IPS-18a (cell line): ENCODE data around the gene STK35.

Source experiments
- H3K27ac ChIP-seq: one replicate; pipeline ENCODE4 v1.5.1; 2013; ENCODE audit warnings: low read length
- H3K27me3 ChIP-seq: one replicate; pipeline ENCODE4 v1.6.1; 2013; ENCODE audit warnings: mild to moderate bottlenecking, low read length; ENCODE audit not compliant: control insufficient read depth, insufficient read depth
- H3K36me3 ChIP-seq: one replicate; pipeline ENCODE4 v1.6.1; 2013; ENCODE audit warnings: low read depth, low read length; ENCODE audit not compliant: control insufficient read depth
- H3K4me1 ChIP-seq: one replicate; pipeline ENCODE4 v1.6.1; 2013; ENCODE audit warnings: low read depth, low read length; ENCODE audit not compliant: control insufficient read depth
- H3K4me3 ChIP-seq: one replicate; pipeline ENCODE4 v1.5.1; 2013; ENCODE audit warnings: low read length
- H3K9ac ChIP-seq: one replicate; pipeline ENCODE4 v1.6.1; 2013; ENCODE audit warnings: mild to moderate bottlenecking, low read length, moderate library complexity
- H3K9me3 ChIP-seq: one replicate; pipeline ENCODE4 v1.6.1; 2013; ENCODE audit warnings: low read depth, low read length; ENCODE audit not compliant: control insufficient read depth

Gene STK35

DNA sequence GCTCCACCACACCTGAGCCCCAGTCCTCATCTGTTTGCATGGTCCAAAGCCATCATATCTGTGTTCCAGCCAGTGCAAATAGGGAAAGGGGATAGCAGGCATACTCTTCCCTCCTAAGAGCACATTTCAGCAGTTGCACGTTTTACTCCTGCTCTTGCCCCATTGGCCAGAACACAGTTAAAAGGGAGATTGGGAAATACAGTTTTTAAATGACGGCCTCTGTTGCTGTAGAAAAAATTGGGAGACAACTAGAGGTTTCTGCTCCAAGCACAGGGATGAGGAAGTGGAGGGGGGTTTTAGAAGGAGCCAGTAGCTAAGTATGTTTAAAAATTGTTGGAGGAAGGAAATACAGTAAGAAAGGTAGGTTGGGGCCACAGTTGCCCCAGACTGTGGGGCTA is 14.6 kb upstream of the STK35 start:
- Histone ChIP-seq H3K9ac (no peak overlapping the region), H3K36me3 (no peaks in the 10 kb centered on the region), H3K9me3 (no peaks in the 10 kb centered on the region), H3K4me1 (peaks cover 14% of the 10 kb centered on the region), H3K27ac (no peak overlapping the region), H3K27me3 (no peaks in the 10 kb centered on the region), H3K4me3 (no peak overlapping the region)

DNA sequence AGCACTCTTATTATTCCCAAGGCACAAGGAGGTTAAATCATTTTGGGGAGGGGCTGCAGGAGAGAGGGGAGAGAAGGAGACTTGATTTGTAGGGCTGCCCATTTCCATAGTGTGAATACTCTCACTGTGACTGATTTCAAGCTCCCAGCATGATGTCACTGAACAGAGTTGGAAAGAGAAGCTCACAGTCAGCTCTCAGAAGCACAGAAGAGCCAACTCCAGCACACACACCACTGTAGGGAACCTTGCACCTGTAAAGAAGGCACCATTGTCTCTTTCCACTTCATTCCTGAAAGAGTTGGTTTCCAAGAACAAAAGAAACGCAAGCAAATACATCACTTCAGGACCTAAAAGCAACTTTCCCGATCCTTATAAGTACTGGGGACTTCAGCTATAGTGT is 12.7 kb upstream of the STK35 start:
- no peak overlapping the region for H3K9ac ChIP-seq
- no peaks in the 10 kb centered on the region for H3K27me3 ChIP-seq
- H3K27ac ChIP-seq: no peak overlapping the region
- peaks cover 16% of the 10 kb centered on the region for H3K4me1 ChIP-seq
- H3K9me3 ChIP-seq: no peaks in the 10 kb centered on the region
- H3K4me3 ChIP-seq: no peak overlapping the region
- no peaks in the 10 kb centered on the region for H3K36me3 ChIP-seq

DNA sequence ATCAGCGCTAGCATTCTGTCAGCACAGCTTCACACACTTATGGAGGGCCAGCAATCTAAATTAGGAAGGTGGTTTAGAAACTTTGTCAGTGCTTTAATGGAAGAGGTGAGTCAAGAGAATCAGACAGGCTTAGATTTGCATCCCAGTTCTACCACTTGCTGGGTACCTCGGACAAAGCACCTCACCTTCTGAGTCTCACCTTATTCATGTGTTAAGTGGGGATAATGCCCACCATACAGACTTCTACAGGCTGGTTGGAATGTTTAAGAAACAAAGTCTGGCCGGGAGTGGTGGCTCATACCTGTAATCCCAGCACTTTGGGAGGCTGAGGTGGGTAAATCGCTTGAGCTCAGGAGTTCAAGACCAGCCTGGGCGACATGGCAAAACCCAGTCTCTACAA is 12.2 kb upstream of the STK35 start:
- H3K27ac ChIP-seq: no peak overlapping the region
- no peak overlapping the region for H3K4me3 ChIP-seq
- peaks cover 17% of the 10 kb centered on the region for H3K4me1 ChIP-seq
- H3K9ac ChIP-seq: no peak overlapping the region
- no peaks in the 10 kb centered on the region for H3K27me3 ChIP-seq
- no peaks in the 10 kb centered on the region for H3K36me3 ChIP-seq
- no peaks in the 10 kb centered on the region for H3K9me3 ChIP-seq

DNA sequence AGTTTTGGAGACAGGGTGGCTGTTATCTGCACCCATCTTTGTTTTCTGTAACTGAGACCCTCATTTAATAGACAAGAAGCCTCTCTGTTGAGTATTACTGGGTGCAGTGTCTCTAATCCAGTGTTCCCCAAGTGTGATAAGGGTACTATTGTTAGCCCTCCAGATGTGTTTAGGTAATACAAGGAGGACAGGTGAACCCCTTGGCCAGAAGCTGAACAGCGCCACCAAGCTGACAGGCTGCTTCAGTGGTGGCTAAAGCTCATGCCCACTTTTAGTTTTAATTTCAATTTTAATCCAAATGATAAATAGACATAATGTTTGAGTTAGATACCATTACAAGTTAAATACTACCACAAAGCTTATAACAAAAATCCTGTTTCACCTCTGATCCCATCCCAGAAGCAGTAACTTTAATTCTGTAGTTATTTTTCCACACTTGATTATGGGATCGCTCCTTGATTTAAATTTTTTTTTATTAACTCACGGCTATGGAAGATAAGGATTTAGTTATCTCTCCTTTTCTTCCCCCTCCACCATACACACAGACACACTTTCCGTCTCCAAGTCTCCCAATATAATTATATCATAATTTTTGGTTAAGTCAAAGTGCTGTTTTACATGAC is 8.4 kb upstream of the STK35 start:
- Histone ChIP-seq H3K36me3 (no peaks in the 10 kb centered on the region), H3K4me1 (peaks cover 14% of the 10 kb centered on the region), H3K9ac (no peak overlapping the region), H3K4me3 (no peak overlapping the region), H3K27ac (no peak overlapping the region), H3K27me3 (no peaks in the 10 kb centered on the region), H3K9me3 (no peaks in the 10 kb centered on the region)

DNA sequence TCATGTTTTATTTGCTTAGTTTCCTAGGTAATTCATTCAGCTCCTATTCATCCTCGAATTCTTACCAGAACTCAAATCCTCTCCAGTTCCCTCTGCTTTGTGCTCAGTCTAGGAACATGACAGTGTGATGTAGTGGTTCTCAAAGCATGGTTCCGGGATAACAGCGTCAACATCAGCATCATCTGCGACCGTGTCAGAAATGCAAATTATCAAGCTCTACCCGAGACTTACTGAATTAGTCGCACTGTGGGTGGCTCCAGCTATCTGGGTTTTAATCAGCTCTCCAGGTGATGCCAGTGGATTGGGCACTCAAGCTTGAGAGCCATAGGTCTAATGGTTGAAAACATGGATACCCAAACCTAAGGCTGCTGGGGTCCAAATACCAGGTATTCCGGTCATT is 7.7 kb upstream of the STK35 start:
- H3K9me3 ChIP-seq: no peaks in the 10 kb centered on the region
- no peak overlapping the region for H3K9ac ChIP-seq
- no peaks in the 10 kb centered on the region for H3K27me3 ChIP-seq
- no peaks in the 10 kb centered on the region for H3K36me3 ChIP-seq
- H3K4me3 ChIP-seq: no peak overlapping the region
- H3K4me1 ChIP-seq: peaks cover 8% of the 10 kb centered on the region
- H3K27ac ChIP-seq: no peak overlapping the region

DNA sequence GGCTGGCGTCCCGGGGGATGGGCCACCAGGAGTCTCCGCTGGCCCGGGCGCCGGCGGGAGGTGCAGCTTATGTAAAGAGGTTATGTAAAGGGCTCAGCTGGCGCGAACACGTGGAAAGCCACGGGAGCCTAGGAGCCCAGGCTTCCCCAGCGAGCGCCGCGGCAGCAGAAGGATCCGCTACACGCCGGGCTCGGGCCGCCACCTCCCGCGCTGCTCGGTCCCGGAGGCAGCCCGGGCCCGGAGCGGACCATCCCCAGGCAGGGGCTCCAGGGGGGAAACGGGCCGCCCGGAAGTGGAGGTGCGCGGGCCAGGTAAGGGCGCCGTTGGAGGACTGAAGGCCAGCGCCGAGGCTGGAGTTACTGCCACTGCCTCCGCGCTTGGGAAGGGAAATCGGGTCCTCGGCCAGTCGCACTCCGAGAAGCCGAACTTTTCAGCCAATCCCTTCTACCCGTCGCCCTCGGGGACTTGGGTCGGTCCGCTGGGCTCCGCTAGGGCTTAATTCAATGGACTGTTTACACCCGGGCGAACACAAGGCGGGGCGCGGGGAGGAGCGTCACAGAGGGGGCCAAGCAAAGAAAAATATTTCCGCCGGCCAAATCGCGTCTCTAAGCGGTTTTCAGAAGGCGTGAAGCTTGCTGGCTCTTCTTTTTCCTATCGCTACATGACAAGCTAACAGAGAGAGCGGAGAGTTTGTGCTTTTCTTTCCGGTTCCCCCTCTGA is 398 bp downstream of the STK35 start:
- Histone ChIP-seq H3K4me3 (peak overlapping the region; percentile 88), H3K9me3 (no peaks in the 10 kb centered on the region), H3K36me3 (peaks cover 16% of the 10 kb centered on the region), H3K9ac (peak overlapping the region; percentile 95), H3K4me1 (peaks cover 24% of the 10 kb centered on the region), H3K27me3 (no peaks in the 10 kb centered on the region), H3K27ac (peak overlapping the region; percentile 98)

DNA sequence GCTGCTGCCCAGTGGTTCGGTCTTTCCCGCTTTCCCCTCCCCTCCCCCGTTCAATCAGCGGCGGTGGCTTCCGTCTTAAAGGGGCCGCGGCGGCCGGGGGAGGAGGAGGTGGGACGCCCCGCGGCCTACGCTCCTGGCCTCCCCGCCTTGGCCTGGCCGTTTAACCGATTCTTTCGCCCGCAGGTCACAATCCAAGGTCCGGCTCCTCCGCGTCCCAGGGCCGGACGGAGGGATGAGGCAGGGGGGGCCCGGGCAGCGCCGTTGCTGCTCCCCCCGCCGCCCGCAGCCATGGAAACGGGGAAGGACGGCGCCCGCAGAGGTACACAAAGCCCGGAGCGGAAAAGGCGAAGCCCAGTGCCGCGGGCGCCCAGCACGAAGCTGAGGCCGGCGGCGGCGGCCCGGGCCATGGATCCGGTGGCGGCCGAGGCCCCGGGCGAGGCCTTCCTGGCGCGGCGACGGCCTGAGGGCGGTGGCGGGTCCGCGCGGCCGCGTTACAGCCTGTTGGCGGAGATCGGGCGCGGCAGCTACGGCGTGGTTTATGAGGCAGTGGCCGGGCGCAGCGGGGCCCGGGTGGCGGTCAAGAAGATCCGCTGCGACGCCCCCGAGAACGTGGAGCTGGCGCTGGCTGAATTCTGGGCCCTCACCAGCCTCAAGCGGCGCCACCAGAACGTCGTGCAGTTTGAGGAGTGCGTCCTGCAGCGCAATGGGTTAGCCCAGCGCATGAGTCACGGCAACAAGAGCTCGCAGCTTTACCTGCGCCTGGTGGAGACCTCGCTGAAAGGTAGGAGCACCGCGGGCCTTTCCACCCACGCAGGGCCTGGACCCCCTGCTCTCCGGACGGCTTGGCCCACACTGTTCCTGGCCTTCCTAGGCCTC is 1.2 kb downstream of the STK35 start:
- Histone ChIP-seq H3K27me3 (no peaks in the 10 kb centered on the region), H3K9ac (peak overlapping the region; percentile 95), H3K36me3 (peaks cover 24% of the 10 kb centered on the region), H3K9me3 (no peaks in the 10 kb centered on the region), H3K4me3 (peak overlapping the region; percentile 88), H3K27ac (peak overlapping the region; percentile 98), H3K4me1 (peaks cover 24% of the 10 kb centered on the region)

DNA sequence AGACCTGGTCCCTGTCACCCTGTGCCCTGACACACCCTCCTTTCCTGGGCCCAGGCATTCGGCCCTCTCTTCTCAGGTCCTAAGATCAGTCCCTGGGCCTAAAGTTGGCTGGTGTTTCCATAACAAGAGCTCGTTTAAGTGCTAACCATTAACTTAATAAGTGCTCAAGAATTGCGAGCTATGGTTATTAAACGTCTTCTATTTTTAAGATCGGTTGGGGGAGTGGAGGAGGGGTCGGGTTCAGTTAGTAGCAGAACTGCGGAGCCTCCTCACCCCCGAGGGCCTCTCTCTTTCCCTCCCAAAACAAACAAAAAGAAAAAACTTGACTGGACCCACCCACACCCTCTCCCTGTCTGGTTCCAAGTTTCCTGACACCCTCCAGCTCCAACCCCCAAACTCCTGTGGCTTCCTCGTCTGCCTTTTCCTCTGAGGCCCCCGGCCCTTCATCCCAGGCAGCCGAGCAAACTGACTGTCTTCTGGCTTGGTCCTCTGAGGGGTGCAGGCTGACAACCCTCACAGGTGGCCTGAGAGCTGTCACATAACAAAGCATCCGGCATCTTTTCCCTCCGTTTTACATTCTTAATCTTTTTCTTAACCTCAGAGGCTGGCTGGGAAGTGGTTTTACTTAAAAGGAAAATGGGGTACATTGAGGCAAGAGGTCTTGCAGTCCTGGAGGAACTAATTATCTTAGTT is 2.0 kb downstream of the STK35 start:
- no peaks in the 10 kb centered on the region for H3K27me3 ChIP-seq
- peak overlapping the region; percentile 88 for H3K4me3 ChIP-seq
- H3K9ac ChIP-seq: peak overlapping the region; percentile 95
- H3K4me1 ChIP-seq: peaks cover 24% of the 10 kb centered on the region
- H3K9me3 ChIP-seq: no peaks in the 10 kb centered on the region
- no peak overlapping the region for H3K27ac ChIP-seq
- peaks cover 27% of the 10 kb centered on the region for H3K36me3 ChIP-seq

DNA sequence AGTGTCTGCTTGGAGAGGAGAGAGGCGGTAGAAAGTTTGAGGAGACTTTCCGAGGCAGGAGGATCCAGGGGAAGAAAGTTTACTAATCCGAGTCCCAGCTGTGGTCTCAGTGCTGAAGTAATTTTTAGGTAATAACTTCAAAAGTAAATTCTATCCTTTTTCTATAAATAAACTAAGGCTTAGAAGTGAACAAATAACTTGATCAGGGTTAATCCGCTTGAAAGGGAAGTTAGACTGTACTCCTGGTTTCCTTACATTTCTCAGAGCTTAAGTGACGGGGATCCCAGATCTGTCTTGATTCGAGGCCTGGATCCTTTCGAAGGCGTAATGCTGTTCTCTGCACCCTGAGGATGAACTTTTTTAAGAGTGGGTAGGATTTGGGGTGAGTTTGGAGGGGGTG is 2.6 kb downstream of the STK35 start:
- H3K27me3 ChIP-seq: no peaks in the 10 kb centered on the region
- peak overlapping the region; percentile 88 for H3K4me3 ChIP-seq
- H3K9me3 ChIP-seq: no peaks in the 10 kb centered on the region
- peaks cover 24% of the 10 kb centered on the region for H3K4me1 ChIP-seq
- no peak overlapping the region for H3K27ac ChIP-seq
- peaks cover 32% of the 10 kb centered on the region for H3K36me3 ChIP-seq
- peak overlapping the region; percentile 95 for H3K9ac ChIP-seq

DNA sequence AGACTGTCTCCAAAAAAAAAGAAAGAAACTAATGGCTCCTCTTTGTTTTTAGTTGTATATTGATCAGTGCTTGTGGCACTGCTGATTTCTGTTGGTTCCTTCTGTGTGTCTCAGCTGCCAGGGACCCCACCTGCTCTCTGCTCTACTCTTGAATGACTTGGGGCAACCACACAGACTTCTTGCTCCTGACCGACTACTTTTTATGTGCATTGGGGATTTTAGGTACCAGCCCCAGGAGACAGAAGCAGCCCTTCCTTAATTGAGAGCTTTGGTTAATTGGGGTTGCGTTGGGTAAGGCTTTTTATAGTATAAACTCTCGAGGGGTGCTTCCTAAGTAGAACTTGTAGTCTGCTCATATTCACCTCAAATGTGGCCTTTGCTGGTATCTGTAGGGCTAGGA is 6.9 kb downstream of the STK35 start:
- Histone ChIP-seq H3K27ac (no peak overlapping the region), H3K27me3 (no peaks in the 10 kb centered on the region), H3K36me3 (peaks cover 47% of the 10 kb centered on the region), H3K4me1 (peaks cover 10% of the 10 kb centered on the region), H3K9me3 (no peaks in the 10 kb centered on the region), H3K4me3 (no peak overlapping the region), H3K9ac (no peak overlapping the region)

DNA sequence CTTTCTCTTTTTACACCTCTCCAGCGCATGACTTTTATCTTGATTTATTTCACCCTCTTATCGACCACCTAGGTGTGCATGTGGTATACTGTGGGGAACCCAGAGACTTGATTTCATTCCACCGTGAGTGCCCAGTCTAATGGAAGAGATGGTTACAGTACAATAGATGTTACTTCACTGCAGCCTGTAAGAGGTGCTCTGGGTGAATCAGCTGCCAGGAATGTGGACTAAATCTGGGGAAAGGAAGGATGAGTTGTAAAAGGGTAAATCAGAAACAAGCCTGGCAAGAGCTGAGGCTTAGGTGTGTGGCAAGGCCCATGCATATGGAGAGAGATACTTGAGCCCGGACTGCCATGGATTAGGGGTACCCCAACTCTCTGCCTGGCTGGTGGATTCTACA is 7.4 kb downstream of the STK35 start:
- Histone ChIP-seq H3K27ac (no peak overlapping the region), H3K9me3 (no peaks in the 10 kb centered on the region), H3K4me1 (peaks cover 5% of the 10 kb centered on the region), H3K4me3 (no peak overlapping the region), H3K36me3 (peaks cover 52% of the 10 kb centered on the region), H3K27me3 (no peaks in the 10 kb centered on the region), H3K9ac (no peak overlapping the region)
